ENCODE results near the gene HLA-A. TPM values are rescaled to one million over a fixed set of nuclear protein-coding genes. Genes with fewer than 3 reads are reported as not detected.

HLA-A gene
- total and polyA plus RNA-seq, 2 of the 13 experiments (the other 11 are each of a cell fraction or from before 2014, with no cell fraction given) = 345 to 527 TPM

DNA sequence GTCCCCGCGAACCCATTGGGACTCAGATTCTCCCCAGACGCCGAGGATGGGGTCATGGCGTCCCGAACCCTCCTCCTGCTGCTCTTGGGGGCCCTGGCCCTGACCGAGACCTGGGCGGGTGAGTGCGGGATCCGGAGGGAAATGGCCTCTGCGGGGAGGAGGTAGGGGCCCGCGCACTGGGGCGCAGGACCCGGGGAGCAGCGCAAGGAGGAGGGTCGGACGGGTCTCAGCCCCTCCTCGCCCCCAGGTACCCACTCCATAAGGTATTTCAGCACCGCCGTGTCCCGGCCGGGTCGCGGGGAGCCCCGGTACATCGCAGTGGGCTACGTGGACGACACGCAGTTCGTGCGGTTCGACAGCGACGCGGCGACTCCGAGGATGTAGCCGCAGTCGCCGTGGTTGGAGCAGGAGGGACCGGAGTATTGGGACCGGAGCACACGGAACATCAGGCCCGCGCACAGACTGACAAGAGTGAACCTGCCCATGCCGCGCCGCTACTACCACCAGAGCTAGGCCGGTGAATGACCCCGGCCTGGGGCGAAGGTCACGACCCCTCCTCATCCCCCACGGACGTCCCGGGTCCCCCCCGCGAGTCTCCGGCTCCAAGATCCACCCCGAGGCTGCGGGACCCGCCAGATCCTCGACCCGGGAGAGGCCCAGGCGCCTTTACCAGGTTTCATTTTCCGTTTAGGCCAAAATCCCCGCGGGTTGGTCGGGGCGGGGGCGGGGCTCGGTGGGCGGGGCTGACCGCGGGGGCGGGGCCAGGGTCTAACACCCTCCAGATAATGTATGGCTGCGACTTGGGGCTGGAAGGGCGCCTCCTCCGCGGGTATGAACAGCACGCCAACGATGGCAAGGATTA lies 15.7 kb upstream of the HLA-A start (continued):
- TF ChIP-seq, protein P1, sequence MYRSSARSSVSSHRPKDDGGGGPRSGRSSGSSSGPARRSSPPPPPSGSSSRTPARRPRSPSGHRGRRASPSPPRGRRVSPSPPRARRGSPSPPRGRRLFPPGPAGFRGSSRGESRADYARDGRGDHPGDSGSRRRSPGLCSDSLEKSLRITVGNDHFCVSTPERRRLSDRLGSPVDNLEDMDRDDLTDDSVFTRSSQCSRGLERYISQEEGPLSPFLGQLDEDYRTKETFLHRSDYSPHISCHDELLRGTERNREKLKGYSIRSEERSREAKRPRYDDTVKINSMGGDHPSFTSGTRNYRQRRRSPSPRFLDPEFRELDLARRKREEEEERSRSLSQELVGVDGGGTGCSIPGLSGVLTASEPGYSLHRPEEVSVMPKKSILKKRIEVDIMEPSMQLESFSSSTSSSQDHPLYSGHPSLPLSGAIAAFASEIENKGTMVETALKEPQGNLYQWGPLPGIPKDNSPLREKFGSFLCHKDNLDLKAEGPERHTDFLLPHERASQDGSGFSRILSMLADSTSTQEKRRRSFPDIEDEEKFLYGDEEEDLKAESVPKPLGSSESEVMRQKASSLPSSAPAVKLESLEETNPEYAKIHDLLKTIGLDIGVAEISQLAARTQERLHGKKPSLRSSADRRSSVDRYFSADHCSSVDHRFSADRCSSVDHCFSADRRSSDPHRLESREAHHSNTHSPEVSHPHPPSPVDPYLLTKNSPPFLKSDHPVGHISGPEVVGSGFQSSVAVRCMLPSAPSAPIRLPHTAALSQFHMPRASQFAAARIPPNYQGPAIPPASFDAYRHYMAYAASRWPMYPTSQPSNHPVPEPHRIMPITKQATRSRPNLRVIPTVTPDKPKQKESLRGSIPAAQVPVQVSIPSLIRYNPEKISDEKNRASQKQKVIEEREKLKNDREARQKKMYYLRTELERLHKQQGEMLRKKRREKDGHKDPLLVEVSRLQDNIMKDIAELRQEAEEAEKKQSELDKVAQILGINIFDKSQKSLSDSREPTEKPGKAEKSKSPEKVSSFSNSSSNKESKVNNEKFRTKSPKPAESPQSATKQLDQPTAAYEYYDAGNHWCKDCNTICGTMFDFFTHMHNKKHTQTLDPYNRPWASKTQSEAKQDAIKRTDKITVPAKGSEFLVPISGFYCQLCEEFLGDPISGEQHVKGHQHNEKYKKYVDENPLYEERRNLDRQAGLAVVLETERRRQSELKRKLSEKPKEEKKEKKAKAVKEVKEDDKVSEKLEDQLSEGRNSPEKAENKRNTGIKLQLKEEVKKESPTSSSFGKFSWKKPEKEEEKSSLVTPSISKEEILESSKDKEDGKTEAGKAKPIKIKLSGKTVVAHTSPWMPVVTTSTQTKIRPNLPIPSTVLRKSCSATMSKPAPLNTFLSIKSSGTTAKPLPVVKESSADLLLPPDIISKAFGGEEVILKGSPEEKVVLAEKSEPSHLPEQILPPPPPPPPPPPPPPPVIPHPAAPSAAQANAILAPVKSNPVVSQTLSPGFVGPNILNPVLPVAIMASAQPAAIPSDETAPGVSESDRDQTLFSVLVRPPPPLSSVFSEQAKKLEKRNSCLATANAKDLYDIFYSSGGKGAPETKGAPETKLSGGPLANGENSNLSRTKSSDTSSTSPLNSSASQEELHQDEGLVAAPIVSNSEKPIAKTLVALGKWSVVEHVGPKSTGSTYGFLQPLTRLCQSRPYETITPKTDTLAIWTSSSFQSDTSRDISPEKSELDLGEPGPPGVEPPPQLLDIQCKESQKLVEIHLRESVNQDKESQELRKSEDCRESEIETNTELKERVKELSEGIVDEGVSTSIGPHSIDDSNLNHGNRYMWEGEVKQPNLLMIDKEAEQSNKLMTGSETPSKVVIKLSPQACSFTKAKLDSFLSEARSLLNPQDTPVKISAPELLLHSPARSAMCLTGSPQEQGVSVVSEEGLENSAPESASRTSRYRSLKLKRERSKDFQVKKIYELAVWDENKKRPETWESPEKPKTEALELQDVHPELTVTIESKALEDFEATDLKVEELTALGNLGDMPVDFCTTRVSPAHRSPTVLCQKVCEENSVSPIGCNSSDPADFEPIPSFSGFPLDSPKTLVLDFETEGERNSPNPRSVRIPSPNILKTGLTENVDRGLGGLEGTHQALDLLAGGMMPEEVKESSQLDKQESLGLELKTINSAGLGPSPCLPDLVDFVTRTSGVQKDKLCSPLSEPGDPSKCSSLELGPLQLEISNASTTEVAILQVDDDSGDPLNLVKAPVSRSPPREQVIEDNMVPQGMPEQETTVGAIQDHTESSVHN (CRISPR knock-in tag; IDR thresholded peaks at IDR 0.05) = no peak
- TF ChIP-seq ELF1 (CRISPR knock-in tag; IDR thresholded peaks at IDR 0.05) (no peak), BORCS8-MEF2B (CRISPR knock-in tag; IDR thresholded peaks at IDR 0.05) (no peak; the same call in 1 of the 2 replicates), ZSCAN25 (CRISPR knock-in tag; IDR thresholded peaks at IDR 0.05) (no peak), FOXA3 (CRISPR knock-in tag; IDR thresholded peaks at IDR 0.05) (no peak), PHB2 (IDR thresholded peaks at IDR 0.05; ENCODE audit: partially characterized antibody) (no peak), PCBP2 (optimal IDR thresholded peaks at IDR 0.05; ENCODE audit: low read depth, low read length, poor library complexity, severe bottlenecking) (no peak), RXRB (CRISPR knock-in tag; IDR thresholded peaks at IDR 0.05; ENCODE audit: borderline replicate concordance) (no peak), ZNF17 (CRISPR knock-in tag; IDR thresholded peaks at IDR 0.05) (no peak), ADNP (CRISPR knock-in tag; IDR thresholded peaks at IDR 0.05) (no peak)
- TF ChIP-seq, protein P2, sequence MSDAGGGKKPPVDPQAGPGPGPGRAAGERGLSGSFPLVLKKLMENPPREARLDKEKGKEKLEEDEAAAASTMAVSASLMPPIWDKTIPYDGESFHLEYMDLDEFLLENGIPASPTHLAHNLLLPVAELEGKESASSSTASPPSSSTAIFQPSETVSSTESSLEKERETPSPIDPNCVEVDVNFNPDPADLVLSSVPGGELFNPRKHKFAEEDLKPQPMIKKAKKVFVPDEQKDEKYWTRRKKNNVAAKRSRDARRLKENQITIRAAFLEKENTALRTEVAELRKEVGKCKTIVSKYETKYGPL (CRISPR knock-in tag; IDR thresholded peaks at IDR 0.05) = no peak
- TF ChIP-seq, protein P3, sequence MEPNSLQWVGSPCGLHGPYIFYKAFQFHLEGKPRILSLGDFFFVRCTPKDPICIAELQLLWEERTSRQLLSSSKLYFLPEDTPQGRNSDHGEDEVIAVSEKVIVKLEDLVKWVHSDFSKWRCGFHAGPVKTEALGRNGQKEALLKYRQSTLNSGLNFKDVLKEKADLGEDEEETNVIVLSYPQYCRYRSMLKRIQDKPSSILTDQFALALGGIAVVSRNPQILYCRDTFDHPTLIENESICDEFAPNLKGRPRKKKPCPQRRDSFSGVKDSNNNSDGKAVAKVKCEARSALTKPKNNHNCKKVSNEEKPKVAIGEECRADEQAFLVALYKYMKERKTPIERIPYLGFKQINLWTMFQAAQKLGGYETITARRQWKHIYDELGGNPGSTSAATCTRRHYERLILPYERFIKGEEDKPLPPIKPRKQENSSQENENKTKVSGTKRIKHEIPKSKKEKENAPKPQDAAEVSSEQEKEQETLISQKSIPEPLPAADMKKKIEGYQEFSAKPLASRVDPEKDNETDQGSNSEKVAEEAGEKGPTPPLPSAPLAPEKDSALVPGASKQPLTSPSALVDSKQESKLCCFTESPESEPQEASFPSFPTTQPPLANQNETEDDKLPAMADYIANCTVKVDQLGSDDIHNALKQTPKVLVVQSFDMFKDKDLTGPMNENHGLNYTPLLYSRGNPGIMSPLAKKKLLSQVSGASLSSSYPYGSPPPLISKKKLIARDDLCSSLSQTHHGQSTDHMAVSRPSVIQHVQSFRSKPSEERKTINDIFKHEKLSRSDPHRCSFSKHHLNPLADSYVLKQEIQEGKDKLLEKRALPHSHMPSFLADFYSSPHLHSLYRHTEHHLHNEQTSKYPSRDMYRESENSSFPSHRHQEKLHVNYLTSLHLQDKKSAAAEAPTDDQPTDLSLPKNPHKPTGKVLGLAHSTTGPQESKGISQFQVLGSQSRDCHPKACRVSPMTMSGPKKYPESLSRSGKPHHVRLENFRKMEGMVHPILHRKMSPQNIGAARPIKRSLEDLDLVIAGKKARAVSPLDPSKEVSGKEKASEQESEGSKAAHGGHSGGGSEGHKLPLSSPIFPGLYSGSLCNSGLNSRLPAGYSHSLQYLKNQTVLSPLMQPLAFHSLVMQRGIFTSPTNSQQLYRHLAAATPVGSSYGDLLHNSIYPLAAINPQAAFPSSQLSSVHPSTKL (CRISPR knock-in tag; IDR thresholded peaks at IDR 0.05) = no peak
- TF ChIP-seq, protein P4, sequence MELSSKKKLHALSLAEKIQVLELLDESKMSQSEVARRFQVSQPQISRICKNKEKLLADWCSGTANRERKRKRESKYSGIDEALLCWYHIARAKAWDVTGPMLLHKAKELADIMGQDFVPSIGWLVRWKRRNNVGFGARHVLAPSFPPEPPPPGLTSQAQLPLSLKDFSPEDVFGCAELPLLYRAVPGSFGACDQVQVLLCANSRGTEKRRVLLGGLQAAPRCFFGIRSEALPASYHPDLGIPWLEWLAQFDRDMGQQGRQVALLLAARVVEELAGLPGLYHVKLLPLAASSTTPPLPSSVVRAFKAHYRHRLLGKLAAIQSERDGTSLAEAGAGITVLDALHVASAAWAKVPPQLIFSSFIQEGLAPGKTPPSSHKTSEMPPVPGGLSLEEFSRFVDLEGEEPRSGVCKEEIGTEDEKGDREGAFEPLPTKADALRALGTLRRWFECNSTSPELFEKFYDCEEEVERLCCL (CRISPR knock-in tag; IDR thresholded peaks at IDR 0.05; ENCODE audit: borderline replicate concordance) = no peak

All from HepG2 (cell line).